ENCODE results near the gene LCE3D.

GRCh38 chr1:152535774-152536173 is 44.5 kb downstream of the LCE3D start:
- no peak for TF ChIP-seq FOXA1 (IDR thresholded peaks at IDR 0.05)
- no peak for TF ChIP-seq ZNF384 (IDR thresholded peaks at IDR 0.05)
- TF ChIP-seq FOXK2 (IDR thresholded peaks at IDR 0.05), result no peak
- no peak for TF ChIP-seq ELF4 (IDR thresholded peaks at IDR 0.05)
- no peak for TF ChIP-seq FOXM1 (IDR thresholded peaks at IDR 0.05; ENCODE audit: borderline replicate concordance)
- TF ChIP-seq PKNOX1 (IDR thresholded peaks at IDR 0.05), result no peak
- TF ChIP-seq SUZ12 (IDR thresholded peaks at IDR 0.05), result no peak
- TF ChIP-seq TARDBP (IDR thresholded peaks at IDR 0.05), result no peak
- TF ChIP-seq SP1 (IDR thresholded peaks at IDR 0.05), result no peak
